OCI-LY3 (cell line): Measurements from ENCODE around the gene PHTF2.

Experiments
- H2AFZ ChIP-seq: fragments of 200-600, 300-600 bp; shearing (Covaris generic); 2 replicates; pipeline ENCODE4 v1.6.0; 2014; ENCODE audit warnings: antibody characterized with exemption, low read depth, low read length
- H3K27ac ChIP-seq: fragments of 200-600, 300-600 bp; sonication (generic); 2 replicates; pipeline ENCODE4 v1.5.1; 2014; ENCODE audit warnings: mild to moderate bottlenecking, low read length, moderate library complexity, mixed read lengths
- H3K27me3 ChIP-seq: fragments of 200-600, 300-600 bp; sonication (generic); 2 replicates; pipeline ENCODE4 v1.6.1; 2014; ENCODE audit warnings: low read depth, low read length, mixed read lengths
- H3K36me3 ChIP-seq: fragments of 200-600, 300-600 bp; sonication (generic); replicated peaks from 2 replicates; pipeline ENCODE3; 2014; ENCODE audit warnings: low read depth, low read length, mixed read lengths
- H3K4me1 ChIP-seq: fragments of 300-600, 200-600 bp; sonication (generic); 2 replicates; pipeline ENCODE4 v1.6.1; 2014; ENCODE audit warnings: low read length, mixed read lengths
- H3K4me2 ChIP-seq: fragments of 200-600, 300-600 bp; sonication (generic); 2 replicates; pipeline ENCODE4 v1.6.1; 2014; ENCODE audit warnings: low read length, mixed read lengths
- H3K4me3 ChIP-seq: fragments of 300-600, 200-600 bp; sonication (generic); 2 replicates; pipeline ENCODE4 v1.5.1; 2014; ENCODE audit warnings: antibody characterized with exemption, mild to moderate bottlenecking, low read length, moderate library complexity
- H3K79me2 ChIP-seq: fragments of 300-600, 200-600 bp; shearing (Covaris generic); 2 replicates; pipeline ENCODE4 v1.6.1; 2014; ENCODE audit warnings: mild to moderate bottlenecking, low read length, mixed read lengths
- H3K9ac ChIP-seq: fragments of 300-600, 200-600 bp; shearing (Covaris generic); 2 replicates; pipeline ENCODE4 v1.6.0; 2014; ENCODE audit warnings: mild to moderate bottlenecking, low read length, moderate library complexity
- H3K9me3 ChIP-seq: fragments of 200-600, 300-600 bp; shearing (Covaris generic); 2 replicates; pipeline ENCODE4 v1.6.1; 2014; ENCODE audit warnings: low read length, mixed read lengths; ENCODE audit not compliant: insufficient read depth
- H4K20me1 ChIP-seq: fragments of 200-600, 300-600 bp; sonication (generic); 2 replicates; pipeline ENCODE4 v1.6.1; 2016; ENCODE audit warnings: low read length, mixed read lengths; ENCODE audit not compliant: insufficient read depth
- EZH2phosphoT487 ChIP-seq: fragments of 200-600 bp; shearing (Covaris generic); IDR thresholded peaks from 2 replicates; pipeline ENCODE4 v1.6.1; 2018; ENCODE audit warnings: antibody characterized with exemption, mixed run types, low read depth
- TF ChIP-seq, protein P1 (sequence below): fragments of 200-600, 300-600 bp; sonication (generic); IDR thresholded peaks from 2 replicates; pipeline ENCODE4 v1.5.1; 2014; ENCODE audit warnings: antibody characterized with exemption, low read length, low read depth

Gene PHTF2

DNA sequence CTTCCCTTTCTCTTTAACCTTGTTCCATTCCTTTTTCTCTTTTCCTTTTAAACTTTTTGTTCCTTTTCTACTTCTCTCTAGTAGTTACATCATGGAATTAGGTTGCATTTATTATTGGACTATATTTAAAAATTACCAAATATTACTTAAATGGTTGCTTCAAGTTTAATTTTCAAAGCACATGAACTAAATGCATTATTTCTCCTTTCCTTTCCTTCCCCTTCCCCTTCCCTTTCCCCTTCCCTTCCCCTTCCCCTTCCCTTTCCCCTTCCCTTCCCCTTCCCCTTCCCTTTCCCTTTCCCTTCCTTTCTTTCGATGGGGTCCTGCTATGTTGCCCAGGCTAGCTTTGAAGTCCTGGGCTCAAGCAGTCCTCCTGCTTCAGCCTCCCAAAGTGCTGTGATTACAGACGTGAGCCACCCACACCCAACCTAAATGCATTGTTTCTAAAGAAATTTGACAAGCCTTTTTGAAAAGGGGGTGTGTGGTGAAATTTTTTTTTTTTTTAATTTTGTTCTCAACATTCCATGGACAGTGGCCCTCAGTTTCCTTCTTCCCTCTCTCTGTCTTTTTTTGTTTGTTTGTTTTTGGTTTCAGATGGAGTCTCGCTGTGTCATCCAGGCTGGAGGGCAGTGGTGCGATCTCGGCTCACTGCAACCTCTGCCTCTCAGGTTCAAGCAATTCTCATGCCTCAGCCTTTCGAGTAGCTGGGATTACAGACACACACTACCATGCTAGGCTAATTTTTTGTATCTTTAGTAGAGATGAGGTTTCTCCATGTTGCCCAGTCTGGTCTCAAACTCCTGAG is 31.6 kb upstream of the PHTF2 start:
- Histone ChIP-seq H3K4me1 (peaks cover 8% of the 10 kb centered on the region), H3K4me2 (no peak overlapping the region), H3K27ac (no peak overlapping the region), H2AFZ (no peak overlapping the region), H3K36me3 (peaks cover 2% of the 10 kb centered on the region), H3K79me2 (peaks cover 18% of the 10 kb centered on the region), H3K9me3 (no peaks in the 10 kb centered on the region), H3K27me3 (no peaks in the 10 kb centered on the region), H3K4me3 (no peak overlapping the region), H3K9ac (no peak overlapping the region), H4K20me1 (no peaks in the 10 kb centered on the region; the same call in 1 of the 2 replicates)
- TF ChIP-seq EZH2phosphoT487, result no peak

DNA sequence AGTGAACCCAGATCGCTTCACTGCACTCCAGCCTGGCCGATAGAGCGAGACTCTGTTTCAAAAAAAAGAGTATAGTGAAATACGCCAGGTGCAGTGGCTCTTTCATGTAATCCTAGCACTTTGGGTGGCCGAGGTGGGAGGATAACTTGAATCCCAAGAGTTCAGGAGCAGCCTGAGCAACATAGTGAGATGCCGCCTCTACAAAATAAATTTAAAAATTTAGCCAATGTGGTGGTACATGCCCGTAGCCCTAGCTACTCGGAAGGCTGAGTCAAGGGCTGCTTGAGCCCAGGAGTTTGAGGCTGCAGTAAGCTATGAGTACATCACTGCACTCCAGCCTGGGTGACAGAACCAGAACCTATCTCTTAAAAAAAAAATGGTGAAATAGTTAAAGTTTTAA is 28.3 kb upstream of the PHTF2 start:
- Histone ChIP-seq H3K27ac (no peak overlapping the region), H3K9me3 (no peaks in the 10 kb centered on the region), H3K4me1 (peaks cover 6% of the 10 kb centered on the region), H2AFZ (no peak overlapping the region), H3K27me3 (no peaks in the 10 kb centered on the region), H3K9ac (no peak overlapping the region), H3K36me3 (peaks cover 21% of the 10 kb centered on the region), H3K4me2 (no peak overlapping the region), H3K79me2 (0 out of 2 replicates have a peak, but pooled peaks cover 3% of the 10 kb centered on the region), H4K20me1 (no peaks in the 10 kb centered on the region), H3K4me3 (no peak overlapping the region)
- no peak for TF ChIP-seq EZH2phosphoT487
- TF ChIP-seq, protein P1, sequence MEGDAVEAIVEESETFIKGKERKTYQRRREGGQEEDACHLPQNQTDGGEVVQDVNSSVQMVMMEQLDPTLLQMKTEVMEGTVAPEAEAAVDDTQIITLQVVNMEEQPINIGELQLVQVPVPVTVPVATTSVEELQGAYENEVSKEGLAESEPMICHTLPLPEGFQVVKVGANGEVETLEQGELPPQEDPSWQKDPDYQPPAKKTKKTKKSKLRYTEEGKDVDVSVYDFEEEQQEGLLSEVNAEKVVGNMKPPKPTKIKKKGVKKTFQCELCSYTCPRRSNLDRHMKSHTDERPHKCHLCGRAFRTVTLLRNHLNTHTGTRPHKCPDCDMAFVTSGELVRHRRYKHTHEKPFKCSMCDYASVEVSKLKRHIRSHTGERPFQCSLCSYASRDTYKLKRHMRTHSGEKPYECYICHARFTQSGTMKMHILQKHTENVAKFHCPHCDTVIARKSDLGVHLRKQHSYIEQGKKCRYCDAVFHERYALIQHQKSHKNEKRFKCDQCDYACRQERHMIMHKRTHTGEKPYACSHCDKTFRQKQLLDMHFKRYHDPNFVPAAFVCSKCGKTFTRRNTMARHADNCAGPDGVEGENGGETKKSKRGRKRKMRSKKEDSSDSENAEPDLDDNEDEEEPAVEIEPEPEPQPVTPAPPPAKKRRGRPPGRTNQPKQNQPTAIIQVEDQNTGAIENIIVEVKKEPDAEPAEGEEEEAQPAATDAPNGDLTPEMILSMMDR, result no peak

DNA sequence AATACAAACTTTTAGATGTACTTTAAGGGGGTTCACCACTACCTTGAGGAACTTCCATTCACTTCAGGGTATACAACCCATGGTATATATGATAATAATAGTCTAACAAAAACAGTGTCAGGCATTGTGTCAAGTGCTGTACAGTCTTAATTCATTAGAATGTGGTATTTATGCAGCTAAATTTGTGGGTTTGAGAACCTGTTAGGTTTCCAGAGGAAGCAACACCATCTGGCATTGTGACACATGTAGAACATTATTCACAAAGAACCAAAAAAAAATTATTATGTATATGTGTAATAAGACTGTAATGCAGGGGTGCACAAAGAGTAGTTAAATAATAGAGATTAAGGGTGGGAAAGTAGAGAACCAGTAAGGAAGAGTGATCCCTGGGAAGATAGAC is 26.7 kb upstream of the PHTF2 start:
- H4K20me1 ChIP-seq, result no peaks in the 10 kb centered on the region
- no peak overlapping the region for H3K4me2 ChIP-seq
- no peak overlapping the region for H2AFZ ChIP-seq
- TF ChIP-seq, protein P1, result no peak
- no peak for TF ChIP-seq EZH2phosphoT487
- H3K27ac ChIP-seq, result no peak overlapping the region
- H3K9ac ChIP-seq, result no peak overlapping the region
- no peaks in the 10 kb centered on the region for H3K4me1 ChIP-seq
- no peaks in the 10 kb centered on the region for H3K79me2 ChIP-seq
- no peak overlapping the region for H3K4me3 ChIP-seq
- H3K9me3 ChIP-seq, result 0 out of 2 replicates have a peak, but pooled peaks cover 5% of the 10 kb centered on the region
- H3K27me3 ChIP-seq, result no peaks in the 10 kb centered on the region
- H3K36me3 ChIP-seq, result peaks cover 34% of the 10 kb centered on the region

DNA sequence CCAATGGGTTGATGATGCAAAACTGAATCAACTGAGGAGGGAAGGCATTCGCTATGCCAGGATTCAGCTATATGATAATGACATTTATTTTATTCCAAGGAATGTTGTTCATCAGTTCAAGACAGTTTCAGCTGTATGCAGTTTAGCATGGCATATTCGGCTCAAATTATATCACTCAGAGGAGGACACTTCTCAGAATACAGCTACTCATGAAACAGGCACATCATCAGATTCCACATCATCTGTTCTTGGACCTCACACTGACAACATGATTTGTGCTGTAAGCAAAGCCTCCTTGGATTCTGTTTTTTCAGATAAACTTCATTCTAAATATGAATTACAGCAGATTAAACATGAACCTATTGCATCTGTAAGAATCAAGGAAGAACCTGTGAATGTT is 20.0 kb upstream of the PHTF2 start:
- Histone ChIP-seq H2AFZ (no peak overlapping the region), H3K9ac (no peak overlapping the region), H4K20me1 (no peaks in the 10 kb centered on the region), H3K27ac (no peak overlapping the region), H3K79me2 (no peaks in the 10 kb centered on the region), H3K27me3 (no peaks in the 10 kb centered on the region), H3K4me2 (no peak overlapping the region), H3K9me3 (0 out of 2 replicates have a peak, but pooled peaks cover 5% of the 10 kb centered on the region), H3K4me3 (no peak overlapping the region), H3K4me1 (no peaks in the 10 kb centered on the region), H3K36me3 (peaks cover 40% of the 10 kb centered on the region)
- TF ChIP-seq EZH2phosphoT487, result no peak
- TF ChIP-seq, protein P1, result no peak
